Measurements from ENCODE around the gene MAPKAPK2.
"Not testable (repeated sequence)": the region's sequence is repeated elsewhere in the genome, so short reads cannot be mapped to it uniquely, and the experiment has no call there.

MAPKAPK2 gene

DNA sequence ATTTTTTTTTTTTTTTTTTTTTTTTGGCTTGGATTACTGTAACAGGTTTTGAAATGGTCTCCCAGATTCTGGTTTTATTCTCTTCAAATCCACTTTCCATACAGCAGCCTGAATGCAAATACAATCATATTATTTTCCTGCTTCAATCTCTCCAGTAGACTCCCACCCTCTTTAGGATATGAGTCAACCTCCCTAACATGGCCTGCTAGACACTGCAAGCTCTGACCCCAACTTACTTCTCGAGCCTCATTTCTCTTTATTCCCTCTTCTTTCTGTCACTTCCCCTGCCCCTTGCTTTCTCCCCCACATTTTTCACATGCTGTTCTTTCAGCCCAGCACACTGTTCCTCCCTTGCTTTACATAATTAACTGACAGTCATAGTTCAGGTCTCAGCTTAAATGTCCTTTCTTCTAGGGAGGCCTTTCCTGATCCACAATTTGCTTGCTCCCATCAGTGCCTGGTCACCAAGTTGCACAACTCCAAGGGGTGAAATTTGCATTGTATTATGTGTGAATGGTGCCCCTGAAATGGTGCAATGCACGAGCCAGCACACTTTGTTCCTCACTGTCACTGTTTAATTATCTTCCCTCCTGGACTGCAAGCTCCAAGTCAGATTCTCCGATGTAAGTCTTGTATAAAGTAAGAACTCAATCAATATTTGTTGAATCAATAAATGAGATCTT lies 63.8 kb downstream of the MAPKAPK2 start:
- no peak for FAIRE-seq

DNA sequence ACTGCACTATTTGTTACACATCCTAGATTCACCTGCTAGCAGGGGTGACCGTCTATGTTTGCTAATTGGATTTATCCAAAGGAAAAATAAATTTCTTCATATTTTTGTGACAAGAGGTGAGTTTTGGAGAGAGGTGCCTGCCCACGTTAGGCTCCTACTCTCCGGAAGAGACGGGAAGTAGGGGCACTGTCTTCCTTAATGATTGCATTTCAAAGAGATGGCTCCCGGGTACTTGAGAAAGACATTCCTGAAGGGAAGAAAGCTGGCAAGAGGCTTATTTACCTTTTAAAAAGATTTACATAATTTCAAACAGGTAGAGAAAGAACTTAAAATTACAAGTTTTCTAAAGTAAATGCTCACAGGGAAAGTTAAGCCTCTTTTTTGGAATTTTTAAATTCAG lies 67.2 kb downstream of the MAPKAPK2 start:
- FAIRE-seq: no peak

DNA sequence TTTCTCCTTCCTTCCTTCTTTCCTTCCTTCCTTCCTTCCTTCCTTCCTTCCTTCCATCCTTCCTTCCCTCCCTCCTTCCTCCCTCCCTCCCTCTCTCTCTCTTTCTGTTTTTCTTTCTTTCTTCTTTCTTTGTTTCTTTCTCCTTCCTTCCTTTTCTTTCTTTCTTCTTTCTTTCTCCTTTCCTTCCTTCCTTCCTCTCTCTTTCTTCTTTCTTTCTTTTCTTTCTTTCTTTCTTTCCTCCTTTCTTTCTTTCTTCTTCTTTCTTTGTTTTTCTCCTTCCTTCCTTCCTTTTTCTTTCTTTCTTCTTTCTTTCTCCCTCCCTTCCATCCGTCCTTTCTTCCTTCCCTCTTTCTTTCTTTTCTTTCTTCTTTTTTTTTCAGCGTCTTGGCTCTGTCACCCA lies 67.8 kb downstream of the MAPKAPK2 start:
- no peak for FAIRE-seq

GRCh38 chr1:206753141-206753540 lies 68.4 kb downstream of the MAPKAPK2 start:
- no peak for FAIRE-seq

DNA sequence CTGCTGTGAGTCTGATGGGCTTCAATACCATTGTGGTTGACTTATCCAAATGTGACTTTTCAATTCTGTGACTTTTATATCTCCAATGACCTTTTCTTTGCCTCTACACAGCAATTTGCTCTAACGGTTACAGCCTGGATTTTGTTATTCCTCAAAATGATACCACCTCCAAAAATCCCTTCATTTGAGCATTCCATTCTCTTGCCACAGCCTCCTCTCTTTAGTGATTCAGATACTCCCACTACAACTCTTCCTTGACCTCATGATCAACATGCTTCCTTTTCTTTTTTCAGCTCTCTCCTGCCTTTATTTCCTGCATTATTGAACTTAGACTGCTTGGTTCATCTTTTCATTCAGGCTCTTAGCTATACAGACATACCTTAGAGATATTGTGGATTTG lies 69.3 kb downstream of the MAPKAPK2 start:
- FAIRE-seq: no peak

DNA sequence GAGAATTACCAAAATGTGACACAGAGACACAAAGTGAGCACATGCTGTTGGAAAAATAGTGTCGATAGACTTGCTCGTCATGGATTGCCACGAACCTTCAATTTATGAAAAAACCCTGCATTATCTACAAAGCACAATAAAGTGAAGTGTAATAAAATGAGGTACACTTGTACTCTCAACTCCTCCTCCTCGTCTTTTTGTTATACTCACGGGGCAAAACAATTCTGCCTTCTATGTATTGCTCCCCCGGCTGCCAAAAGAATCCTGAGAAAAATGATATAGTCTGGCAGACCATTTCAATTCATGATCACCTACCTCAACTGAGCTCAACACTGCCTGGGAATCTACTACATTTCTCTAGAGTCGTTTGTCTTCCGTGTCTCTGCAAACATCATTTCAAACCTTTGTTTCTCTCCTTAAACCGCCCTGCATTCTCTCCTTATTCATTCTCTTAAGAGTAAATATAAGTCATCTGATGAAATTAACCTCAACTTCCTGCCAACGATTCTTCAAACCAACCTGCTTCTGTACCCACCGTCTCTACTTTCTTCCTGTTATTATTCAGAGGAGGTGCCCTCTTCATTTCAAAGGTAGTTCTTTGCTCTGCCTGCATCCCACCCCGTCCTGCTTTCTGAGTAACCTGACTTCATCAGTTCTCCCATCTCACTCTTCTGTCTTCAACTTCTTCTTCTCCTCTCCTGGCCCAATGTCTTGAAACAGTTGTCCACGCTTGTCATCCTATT lies 73.0 kb downstream of the MAPKAPK2 start:
- FAIRE-seq: no peak

DNA sequence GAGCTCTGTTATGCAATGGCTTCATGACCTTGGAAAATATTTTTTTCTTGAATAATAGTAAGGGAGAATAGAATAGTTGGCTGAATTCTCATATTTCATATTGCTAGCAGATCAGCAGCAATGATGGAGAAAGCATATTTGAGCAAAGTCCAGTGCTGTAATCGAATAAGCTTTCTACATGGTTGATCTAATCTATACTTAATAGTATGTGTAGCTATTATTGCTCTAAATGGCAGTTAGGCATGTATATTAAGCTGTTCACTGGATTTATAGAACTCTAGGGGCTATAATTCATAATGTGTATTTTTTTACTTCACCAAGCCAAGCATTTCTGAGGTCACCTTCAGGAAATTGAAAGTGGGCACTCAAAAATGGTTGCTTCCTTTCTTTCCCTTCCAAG lies 75.9 kb downstream of the MAPKAPK2 start:
- no peak for FAIRE-seq

DNA sequence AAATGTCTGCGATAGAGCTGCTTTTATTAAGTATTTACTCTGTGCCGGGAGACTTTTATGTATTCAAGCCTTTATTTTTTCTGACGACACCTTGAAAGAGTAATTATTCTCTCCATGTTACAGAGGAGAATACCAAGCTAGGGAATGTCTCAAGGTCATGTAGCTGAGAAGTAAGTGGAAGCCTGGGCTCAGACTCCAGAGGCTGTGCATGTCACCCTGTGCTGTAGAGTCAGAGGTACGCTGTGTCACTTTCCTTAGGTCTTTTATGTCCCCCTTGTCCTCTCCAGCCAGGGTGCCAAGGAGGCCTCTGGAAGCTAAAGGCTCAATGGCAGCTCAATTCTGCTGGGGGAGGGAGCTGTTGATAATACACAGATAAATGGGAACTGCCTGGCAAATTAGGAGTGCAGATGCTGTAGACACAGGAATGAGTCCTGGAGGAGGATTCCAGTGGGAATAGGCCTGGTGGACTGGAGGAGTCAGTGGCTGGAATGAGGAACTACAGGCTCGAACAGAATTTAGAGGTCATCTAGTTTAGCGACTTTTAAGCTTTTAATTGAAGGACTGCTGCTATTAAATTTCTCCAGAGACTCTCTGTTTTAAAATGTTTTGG lies 76.6 kb downstream of the MAPKAPK2 start:
- FAIRE-seq: no peak

- FAIRE-seq: not testable (repeated sequence)
Observed at GRCh38 chr1:206762741-206763364, 78.1 kb downstream of the MAPKAPK2 start.

GRCh38 chr1:206765771-206766170 lies 81.1 kb downstream of the MAPKAPK2 start:
- not testable (repeated sequence) for FAIRE-seq

GRCh38 chr1:206766251-206766856 lies 81.6 kb downstream of the MAPKAPK2 start:
- FAIRE-seq: no peak

DNA sequence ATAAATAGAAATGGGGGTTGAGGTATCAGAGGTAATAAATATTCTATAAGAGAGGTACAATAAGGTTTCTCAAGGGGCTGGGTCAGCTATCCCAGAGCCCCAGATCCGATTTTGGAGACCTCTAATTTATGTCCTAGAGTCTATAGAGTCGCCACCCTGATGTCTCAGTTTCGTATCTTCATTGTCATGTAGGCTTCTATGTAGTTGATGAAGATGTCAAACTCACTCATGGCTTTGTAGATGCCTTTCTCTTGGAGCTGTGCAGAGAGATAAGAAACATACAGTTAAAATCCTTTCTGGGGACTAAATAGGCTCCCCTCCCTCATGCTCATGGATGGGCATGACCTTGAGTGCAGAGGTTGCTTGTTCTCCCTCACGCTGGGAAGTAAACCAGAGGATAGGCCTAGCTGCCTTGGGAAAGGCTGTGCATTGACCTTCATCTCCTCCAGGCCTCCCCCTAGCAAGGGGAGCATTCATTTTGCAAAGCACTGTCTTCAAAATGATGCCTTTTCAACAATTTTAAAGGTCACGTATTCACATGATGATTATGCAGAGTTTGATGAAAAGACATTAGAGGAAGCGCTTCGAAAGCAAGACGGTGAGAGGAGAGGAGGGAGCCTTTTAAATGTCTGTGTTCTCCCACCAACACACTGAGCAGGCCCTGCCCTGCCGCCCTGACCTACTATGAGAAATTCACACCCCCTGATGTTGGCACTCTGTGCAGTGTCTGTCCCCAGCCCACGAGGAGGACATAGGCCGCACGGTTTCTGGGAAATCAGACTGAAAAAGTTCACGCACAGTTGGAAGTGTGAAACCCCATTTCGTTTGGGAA lies 84.0 kb downstream of the MAPKAPK2 start:
- no peak for FAIRE-seq

GRCh38 chr1:206769304-206769731 lies 84.6 kb downstream of the MAPKAPK2 start:
- no peak for FAIRE-seq

GRCh38 chr1:206770531-206771337 lies 86.0 kb downstream of the MAPKAPK2 start, which contains the start of gene IL19:
Gene IL19, plus strand, starts transcription at chr1:206770773. Its CDS starts 65,890 bp downstream, at chr1:206836663.
- no peak for FAIRE-seq

- FAIRE-seq: no peak
Observed at GRCh38 chr1:206771338-206771692, 86.6 kb downstream of the MAPKAPK2 start.

GRCh38 chr1:206772243-206772937 lies 87.7 kb downstream of the MAPKAPK2 start, which contains the start of gene IL10:
Gene IL10, minus strand, starts transcription at chr1:206772494. Its CDS starts 59 bp downstream, at chr1:206772435.
- FAIRE-seq: no peak

DNA sequence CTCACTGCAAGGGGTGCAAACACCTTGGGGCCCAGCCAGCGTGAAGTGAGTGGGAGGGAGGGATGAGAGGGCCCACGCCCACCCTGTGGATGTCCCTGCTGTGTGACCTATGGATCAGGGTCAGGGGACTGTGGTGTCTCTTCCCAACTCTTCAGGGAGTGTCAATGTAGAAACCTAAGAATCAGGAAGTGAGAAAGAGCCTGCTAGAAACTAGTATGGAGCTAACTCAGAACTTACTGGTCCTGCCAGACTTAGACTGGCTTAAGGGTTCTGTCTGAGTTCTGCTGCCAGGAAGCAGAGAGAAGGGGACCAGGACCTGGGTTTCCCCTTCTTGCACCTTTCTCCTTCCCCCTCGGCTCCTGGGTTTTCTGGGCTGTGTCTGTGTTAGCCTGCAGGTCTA lies 89.4 kb downstream of the MAPKAPK2 start:
- FAIRE-seq: no peak

DNA sequence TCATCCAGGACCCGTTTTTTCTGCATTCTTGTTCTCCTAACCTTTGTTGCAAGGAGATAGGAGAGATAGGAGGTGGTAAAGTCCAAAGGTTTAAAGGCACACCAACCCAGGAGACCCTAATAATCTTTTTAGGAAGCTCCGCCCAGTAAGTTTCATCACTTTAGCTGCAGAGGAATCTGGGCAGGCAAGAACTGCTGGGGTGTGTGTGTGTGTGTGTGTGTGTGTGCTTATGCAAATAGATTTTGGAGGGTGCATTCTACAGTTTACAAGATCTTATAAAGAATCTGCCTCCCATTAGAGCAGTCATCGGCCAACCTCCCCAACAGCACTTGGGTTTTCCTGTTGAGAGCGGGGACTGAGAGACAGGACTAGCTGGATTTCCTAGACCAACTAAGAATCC lies 91.5 kb downstream of the MAPKAPK2 start:
- no peak for FAIRE-seq

DNA sequence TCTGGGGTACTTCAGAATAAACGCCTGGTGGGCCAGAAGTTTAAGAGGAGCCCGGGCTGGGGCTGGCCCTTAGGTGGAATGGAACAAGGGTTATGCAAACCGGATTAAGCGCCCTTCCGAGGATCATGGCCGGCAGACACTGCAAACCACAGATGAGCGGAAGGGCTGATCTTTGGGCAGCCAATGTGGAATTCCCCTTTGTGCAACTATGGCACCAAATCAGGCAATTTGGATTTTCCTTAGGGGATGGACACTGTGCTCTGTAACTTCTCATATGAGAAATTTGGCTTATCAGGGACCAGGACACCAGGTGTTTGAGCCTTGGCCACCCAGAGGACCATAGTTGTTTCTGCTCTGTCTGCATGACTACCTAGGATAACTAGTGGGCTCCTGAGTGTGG lies 93.3 kb downstream of the MAPKAPK2 start:
- FAIRE-seq: no peak

- not testable (repeated sequence) for FAIRE-seq
Observed at GRCh38 chr1:206778911-206779310, 94.2 kb downstream of the MAPKAPK2 start.

Data from colon (tissue), 2 donors.